ENCODE measurements around the gene TRIM5.

The TRIM5 gene

DNA sequence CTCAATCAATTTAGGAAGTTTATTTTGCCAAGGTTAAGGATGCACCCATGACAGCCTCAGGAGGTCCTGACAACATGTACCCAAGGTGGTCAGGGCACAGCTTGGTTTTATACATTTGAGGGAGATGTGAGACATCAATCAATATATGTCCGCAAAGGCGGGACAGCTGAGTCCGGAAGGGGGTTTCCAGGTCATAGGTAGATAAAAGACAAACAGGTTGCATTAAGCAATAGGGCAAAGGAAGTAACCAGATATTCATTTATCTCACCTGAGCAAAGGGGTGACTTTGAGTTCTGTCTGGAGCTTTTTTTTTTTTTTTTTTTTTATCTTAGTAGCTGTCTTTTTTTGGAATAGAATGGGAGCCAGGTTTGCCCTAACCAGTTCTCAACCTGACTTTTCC is 62.1 kb downstream of the TRIM5 start:
- DNase-seq = no peak

GRCh38 chr11:5621580-5621979 is 63.3 kb downstream of the TRIM5 start:
- DNase-seq = no peak

GRCh38 chr11:5620651-5621521 is 64.0 kb downstream of the TRIM5 start:
- no peak for DNase-seq

GRCh38 chr11:5618807-5619206 is 66.1 kb downstream of the TRIM5 start:
- DNase-seq = no peak
